Measurements from ENCODE around the gene RNF5.
"Not testable (repeated sequence)": the region's sequence is repeated elsewhere in the genome, so short reads cannot be mapped to it uniquely, and the experiment has no call there.

The RNF5 gene, protein sequence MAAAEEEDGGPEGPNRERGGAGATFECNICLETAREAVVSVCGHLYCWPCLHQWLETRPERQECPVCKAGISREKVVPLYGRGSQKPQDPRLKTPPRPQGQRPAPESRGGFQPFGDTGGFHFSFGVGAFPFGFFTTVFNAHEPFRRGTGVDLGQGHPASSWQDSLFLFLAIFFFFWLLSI

GRCh38 chr6:32177788-32178546 is at the start of gene RNF5:
RNF5 (plus strand) TSS chr6:32178405; CDS start chr6:32178512, 107 bp downstream.
- DNase-seq = peak; percentile 92

GRCh38 chr6:32128751-32129296 is 49.4 kb upstream of the RNF5 start:
- DNase-seq = no peak

GRCh38 chr6:32129297-32130088 is 48.7 kb upstream of the RNF5 start:
- no peak for DNase-seq

GRCh38 chr6:32131439-32131948 is 46.7 kb upstream of the RNF5 start:
- DNase-seq = no peak

DNA sequence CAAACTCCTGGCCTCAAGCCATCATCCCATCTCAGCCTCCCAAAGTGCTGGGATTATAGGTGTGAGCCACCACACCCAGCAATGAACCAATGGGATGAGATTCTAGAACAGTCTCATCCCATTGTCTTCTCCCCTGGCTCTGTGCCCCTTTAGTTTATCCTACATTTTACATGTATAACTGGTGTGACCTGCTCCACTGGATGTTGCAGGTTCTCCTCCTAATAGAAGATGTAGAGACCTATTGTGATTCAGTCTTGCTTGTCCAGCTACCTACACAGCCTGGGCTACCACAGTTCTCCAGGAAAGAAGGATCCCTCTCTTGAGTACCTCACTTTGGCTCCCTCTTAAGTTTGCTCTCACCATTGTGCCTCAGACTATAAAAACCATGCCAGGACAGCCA is 46.1 kb upstream of the RNF5 start:
- DNase-seq = no peak

GRCh38 chr6:32133786-32134185 is 44.4 kb upstream of the RNF5 start:
- no peak for DNase-seq

DNA sequence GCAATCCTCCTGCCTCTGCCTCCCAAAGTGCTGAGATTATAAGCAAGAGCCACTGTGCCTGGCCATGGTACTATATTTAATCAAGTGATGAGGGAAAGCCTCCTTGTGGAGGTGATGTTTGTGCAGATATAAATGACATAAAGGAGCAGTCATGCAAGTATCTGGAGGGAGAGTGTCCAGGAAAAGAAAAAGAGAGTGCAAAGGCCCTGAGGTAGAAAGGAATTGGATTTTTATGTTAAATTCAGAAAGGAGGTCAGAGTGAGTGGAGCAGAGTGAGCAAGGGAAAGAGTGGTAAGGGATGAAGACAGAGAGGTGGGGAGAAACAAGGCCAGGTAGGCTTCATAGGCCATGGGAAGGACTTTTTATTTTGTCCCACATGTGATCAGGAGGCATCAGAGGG is 40.8 kb upstream of the RNF5 start:
- no peak for DNase-seq

GRCh38 chr6:32139590-32139989 is 38.6 kb upstream of the RNF5 start:
- no peak for DNase-seq

- no peak for DNase-seq
These were observed 37.7 kb upstream of the RNF5 start for GRCh38 chr6:32140420-32141046.

DNA sequence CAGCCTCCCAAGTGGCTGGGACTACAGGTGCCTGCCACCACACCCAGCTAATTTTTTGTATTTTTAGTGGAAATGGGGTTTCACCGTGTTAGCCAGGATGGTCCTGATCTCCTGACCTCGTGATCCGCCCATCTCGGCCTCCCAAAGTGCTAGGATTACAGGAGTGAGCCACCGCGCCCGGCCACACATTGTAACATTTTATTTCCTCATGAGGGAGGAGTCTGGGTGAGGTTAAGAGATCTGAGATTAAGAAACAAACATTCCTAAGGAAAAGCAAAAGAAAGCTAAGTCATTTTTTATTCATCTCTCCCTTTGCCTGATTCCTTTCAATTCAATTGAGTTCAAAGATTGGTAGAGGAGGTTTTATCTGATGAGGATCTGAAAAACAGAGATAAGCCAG is 34.0 kb upstream of the RNF5 start:
- DNase-seq = not testable (repeated sequence)

DNA sequence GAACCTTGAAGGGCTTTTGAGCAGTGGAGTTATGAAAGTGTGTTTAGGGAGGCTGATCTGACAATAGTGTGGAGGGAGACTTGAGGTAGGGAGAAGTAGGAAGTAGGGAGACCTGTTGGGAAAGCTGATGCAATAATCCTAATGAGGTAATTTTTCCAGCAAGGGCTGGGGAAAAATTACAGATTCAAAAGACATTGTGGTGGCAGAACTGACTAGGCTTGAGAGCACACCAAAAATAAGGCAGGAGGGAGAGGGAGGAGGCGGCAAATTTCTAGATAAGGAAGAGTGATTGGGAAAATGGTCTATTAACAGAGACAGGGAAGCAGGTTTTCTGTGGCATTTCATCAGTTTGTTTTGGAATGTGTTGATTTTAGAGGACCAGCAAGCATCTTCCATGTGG is 31.9 kb upstream of the RNF5 start:
- no peak for DNase-seq

GRCh38 chr6:32146687-32147086 is 31.5 kb upstream of the RNF5 start:
- DNase-seq = no peak

GRCh38 chr6:32147401-32148132 is 30.6 kb upstream of the RNF5 start:
- DNase-seq = no peak

DNA sequence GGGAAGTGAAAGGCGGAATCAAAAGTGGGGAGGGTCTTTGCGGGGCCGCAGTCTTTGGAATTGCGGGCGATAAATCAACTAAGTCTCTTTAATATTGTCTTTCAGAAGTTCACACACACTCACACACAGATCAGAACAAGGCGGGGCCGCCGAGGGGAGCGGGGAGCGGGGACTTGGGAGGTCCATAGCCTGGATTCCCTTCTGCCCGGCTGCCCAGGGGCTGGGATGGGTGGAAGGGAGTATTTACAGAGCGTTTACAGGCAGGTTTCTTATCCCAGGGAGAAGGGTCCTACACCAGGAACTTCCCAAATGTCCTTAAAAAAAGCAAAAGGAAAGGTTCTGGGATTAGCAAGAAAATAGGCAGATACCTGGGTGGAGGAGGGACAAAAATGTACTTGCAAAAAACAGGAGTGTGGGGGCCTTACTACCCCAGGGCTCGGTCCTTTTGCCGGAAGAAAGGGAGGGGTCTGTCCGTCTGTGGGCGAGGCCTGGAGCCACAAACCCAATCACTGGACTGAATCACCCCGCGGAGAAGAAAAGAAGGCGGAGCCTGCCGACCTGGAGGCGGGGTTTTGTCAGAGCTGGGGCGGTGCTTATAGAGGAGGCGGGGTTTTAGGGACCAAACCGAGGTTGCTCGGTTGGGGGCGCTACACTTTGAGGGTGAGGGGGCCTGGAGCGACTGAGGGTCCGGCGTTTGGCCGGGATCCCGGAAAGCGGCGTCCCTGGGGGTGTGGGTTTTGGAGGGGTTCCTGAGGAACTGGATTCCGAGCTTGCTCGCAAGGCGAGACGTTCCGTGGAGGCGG is 29.7 kb upstream of the RNF5 start:
- peak; percentile 45 for DNase-seq

DNA sequence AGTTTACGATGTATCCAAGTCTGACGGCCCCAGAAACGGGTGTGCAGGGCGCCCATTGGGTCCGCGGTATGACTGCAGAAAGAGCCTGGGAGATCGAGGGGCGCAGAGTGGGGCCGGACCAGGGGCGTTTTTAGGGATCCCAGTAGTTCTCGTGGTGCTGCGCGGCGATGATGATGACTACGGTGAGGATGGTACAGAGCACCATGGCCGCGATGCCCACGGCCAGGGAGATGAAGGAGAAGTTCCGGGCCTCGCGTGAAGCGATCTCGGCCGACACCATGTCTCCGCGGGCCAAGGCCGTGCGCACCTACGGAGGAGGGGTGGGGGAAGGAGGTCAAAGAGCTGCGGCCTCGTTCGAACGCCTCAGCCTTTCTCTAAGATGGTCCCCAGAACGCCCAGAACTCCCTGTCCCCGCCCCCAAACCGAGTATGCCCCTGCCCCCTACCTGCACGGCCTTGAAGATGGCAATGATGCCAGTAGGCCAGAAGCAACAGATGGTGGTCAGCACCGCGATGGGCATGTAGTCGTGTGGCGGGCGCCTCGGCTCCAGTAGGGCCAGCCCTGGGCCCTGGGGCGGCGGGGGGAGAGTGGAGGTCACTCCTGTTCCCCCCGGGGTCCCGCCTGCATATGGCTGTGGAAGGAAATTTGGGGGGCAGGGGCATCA is 29.0 kb upstream of the RNF5 start:
- DNase-seq = no peak

DNA sequence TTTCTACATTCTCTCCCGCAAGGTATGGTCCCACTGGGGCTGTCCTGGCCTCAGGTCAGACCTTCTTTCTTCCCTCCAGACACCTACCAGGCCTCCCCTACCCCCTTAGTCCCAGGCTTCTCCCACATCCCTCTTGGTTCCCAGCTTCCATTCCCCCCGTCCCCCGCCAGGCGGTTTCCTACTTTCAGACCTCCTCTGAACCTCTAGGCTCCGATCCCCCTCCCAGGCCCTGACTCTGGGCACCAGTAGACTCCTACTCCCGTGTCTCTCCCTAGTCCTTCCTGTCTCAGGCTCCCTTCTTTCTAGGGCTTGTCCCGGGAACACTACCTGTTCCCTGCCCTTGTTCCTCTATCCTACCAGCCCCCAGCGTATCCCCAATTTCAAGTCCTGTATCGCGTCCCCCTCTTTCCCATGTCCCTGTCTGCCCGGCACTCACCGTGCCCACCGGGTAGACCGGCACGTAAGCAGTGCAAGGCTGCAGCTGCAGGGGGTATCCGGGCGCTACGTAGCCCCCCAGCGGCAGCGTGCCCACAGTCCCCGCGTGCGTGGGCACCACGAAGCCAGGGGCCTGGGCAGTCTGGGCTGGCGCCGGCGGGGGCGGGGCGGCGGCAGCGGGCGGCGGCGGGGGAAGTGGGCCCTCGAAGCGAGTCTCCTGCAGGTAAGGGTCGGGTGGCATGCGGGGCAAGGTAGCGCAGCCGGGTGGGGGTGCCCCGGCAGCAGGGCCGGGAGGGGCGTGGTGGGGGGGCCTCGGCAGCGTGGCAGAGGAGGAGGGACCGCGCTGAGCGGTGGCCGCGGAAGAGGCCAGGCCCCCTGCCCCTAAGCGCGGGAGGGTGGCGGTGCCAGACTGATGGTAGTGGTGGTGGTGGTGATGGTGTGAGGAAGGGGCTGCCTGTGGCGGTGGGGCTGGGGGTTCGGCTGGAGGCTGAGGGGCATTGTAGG is 28.0 kb upstream of the RNF5 start:
- DNase-seq = no peak

- no peak for DNase-seq
These were observed 26.9 kb upstream of the RNF5 start for GRCh38 chr6:32151181-32151862.

DNA sequence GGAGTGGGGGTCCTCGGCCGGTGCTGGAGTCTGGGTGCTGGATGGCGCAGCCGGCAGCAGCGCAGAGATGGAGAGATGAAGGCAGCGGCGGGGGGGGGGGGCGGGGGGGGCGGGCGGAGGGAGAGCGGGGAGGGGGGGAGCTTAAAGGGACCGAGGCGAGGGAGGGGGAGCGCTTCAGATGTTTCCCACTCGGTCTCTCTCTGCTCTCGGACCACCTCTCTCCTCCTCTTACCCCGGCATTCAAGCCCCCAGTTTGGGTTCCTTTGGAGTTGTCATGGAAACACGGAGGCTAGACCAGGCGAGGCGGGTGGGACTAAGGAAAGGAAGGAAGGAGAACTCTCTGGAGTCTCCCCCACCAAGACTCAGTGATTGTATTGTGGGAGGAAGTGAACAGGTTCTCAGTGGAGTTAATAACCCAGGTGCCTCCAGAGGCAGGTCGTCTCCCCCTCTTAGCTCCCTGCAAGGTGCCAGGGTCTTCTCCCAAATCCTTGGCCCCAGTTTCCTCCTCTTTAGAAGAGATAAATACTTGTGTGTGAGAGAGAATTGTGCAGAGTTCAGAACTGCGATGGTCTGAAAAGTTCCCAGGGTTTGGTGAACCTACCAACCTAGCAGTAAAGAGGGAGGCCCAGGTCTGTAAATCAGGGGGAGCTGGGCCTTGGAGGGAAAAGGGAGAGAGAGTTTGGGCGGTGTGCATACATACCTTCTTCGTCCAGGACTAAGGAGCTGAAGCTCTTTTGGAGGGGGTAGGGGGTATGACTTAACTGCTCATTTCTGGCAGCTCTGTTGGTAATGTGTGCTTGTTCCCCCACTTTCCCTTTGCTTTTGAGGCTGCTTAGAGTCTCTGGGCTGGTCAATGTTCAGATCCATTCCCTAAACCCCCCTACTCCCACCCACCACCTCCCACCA is 26.1 kb upstream of the RNF5 start, which contains the start of gene PRRT1:
Gene PRRT1 (minus strand): TSS at position 77 of the 906 bp plus-strand sequence. CDS start 112 bp downstream, outside the sequence.
- DNase-seq = no peak

Data from stimulated activated naive CD4-positive, alpha-beta T cell treated with Interleukin-2 at 50 U/mL for 16 hours (primary cell).